IMR-90 (cell line): ENCODE measurements around the gene ADCY9. TPM values are rescaled to one million over a fixed set of nuclear protein-coding genes. Genes with fewer than 3 reads are reported as not detected.
A peak's percentile ranks its signal among the peaks of the same experiment; 100 is the strongest.

Experiments used
- ATAC-seq: fragments of 200-7000 bp; cut with Tn5 transposase; 2 replicates; pipeline ENCODE4 v1.9.1; 2020; ENCODE audit warnings: low read depth, mild to moderate bottlenecking, moderate library complexity
- BruUV-seq: library from RNA; stranded (reverse); fragments of 400-500 nt; replicated peaks from 2 replicates; lab custom pipeline; 2021; lab: Mats Ljungman, UMichigan
- CTCF ChIA-PET: fragments of 300-600 bp; formaldehyde crosslinking; extraction: SDS; loops from one replicate; lab custom pipeline; 2021; ENCODE audit warnings: antibody characterized with exemption; lab: Yijun Ruan, JAX
- POLR2A ChIA-PET: fragments of 300-600 bp; sonication (Branson Sonifier 250); formaldehyde crosslinking; loops from one replicate; lab custom pipeline; 2022; ENCODE audit warnings: antibody characterized with exemption; ENCODE audit not compliant: unreplicated experiment; lab: Charles Lee
- DNase-seq: peaks from one replicate; pipeline ENCODE4 v3.0.0; 2013
- H2AFZ ChIP-seq: replicated peaks from 2 replicates; pipeline ENCODE3; 2013; ENCODE audit warnings: low read length, mild to moderate bottlenecking; ENCODE audit not compliant: poor library complexity
- H2AK5ac ChIP-seq: 2 replicates; pipeline ENCODE4 v1.6.1; 2013; ENCODE audit warnings: low read depth, low read length, inconsistent platforms
- H2AK9ac ChIP-seq: replicated peaks from 2 replicates; pipeline ENCODE3; 2013; ENCODE audit warnings: mild to moderate bottlenecking, low read depth, low read length, moderate library complexity; ENCODE audit not compliant: poor library complexity
- H2BK120ac ChIP-seq: 2 replicates; pipeline ENCODE4 v1.6.1; 2013; ENCODE audit warnings: low read depth, low read length, inconsistent platforms
- H2BK15ac ChIP-seq: 3 replicates; pipeline ENCODE4 v1.6.1; 2013; ENCODE audit warnings: low read depth, low read length, inconsistent platforms
- H2BK20ac ChIP-seq: 2 replicates; pipeline ENCODE4 v1.6.1; 2013; ENCODE audit warnings: low read depth, mild to moderate bottlenecking, inconsistent platforms, low read length, moderate library complexity
- H2BK5ac ChIP-seq: 2 replicates; pipeline ENCODE4 v1.6.1; 2013; ENCODE audit warnings: mild to moderate bottlenecking, low read depth, low read length, inconsistent platforms; ENCODE audit not compliant: poor library complexity, severe bottlenecking
- H3K14ac ChIP-seq: replicated peaks from 2 replicates; pipeline ENCODE4 v1.6.1; 2013; ENCODE audit warnings: low read depth, low read length, inconsistent platforms
- H3K18ac ChIP-seq: 2 replicates; pipeline ENCODE4 v1.6.1; 2013; ENCODE audit warnings: low read depth, low read length, control low read depth
- H3K23ac ChIP-seq: 2 replicates; pipeline ENCODE4 v1.6.1; 2013; ENCODE audit warnings: low read depth, low read length, inconsistent platforms
- H3K27ac ChIP-seq: 2 replicates; pipeline ENCODE4 v1.5.1; 2013; ENCODE audit warnings: mild to moderate bottlenecking, control low read depth, low read length; ENCODE audit not compliant: insufficient read depth
- H3K27me3 ChIP-seq: 2 replicates; pipeline ENCODE4 v1.6.1; 2013; ENCODE audit warnings: low read length; ENCODE audit not compliant: control insufficient read depth, insufficient read depth
- H3K36me3 ChIP-seq: 2 replicates; pipeline ENCODE4 v1.6.1; 2013; ENCODE audit warnings: low read length, mixed read lengths; ENCODE audit not compliant: control insufficient read depth, insufficient read depth
- H3K4ac ChIP-seq: 2 replicates; pipeline ENCODE4 v1.6.1; 2013; ENCODE audit warnings: low read depth, low read length, inconsistent platforms
- H3K4me1 ChIP-seq: 2 replicates; pipeline ENCODE4 v1.6.1; 2013; ENCODE audit warnings: low read length, mixed read lengths; ENCODE audit not compliant: control insufficient read depth, insufficient read depth
- H3K4me2 ChIP-seq: 2 replicates; pipeline ENCODE4 v1.6.1; 2013; ENCODE audit warnings: low read depth, mild to moderate bottlenecking, control low read depth, low read length, moderate library complexity
- H3K4me3 ChIP-seq: 2 replicates; pipeline ENCODE4 v1.5.1; 2013; ENCODE audit warnings: low read depth, mild to moderate bottlenecking, control low read depth, low read length, moderate library complexity; ENCODE audit not compliant: insufficient read depth
- H3K56ac ChIP-seq: 2 replicates; pipeline ENCODE4 v1.6.1; 2013; ENCODE audit warnings: low read length, inconsistent platforms; ENCODE audit not compliant: insufficient read depth; ENCODE audit errors: extremely low read depth
- H3K79me1 ChIP-seq, 2 experiments: 2 replicates each; pipeline ENCODE4 v1.6.1; 2013; ENCODE audit warnings: low read length in 2 of 2, inconsistent platforms in 1 of 2, low read depth in 1 of 2
- H3K9ac ChIP-seq: 2 replicates; pipeline ENCODE4 v1.6.1; 2013; ENCODE audit warnings: low read depth, low read length, control low read depth
- H3K9me1 ChIP-seq: 2 replicates; pipeline ENCODE4 v1.6.1; 2013; ENCODE audit warnings: low read length, inconsistent platforms; ENCODE audit not compliant: insufficient read depth
- H3K9me3 ChIP-seq: 2 replicates; pipeline ENCODE4 v1.6.1; 2013; ENCODE audit warnings: low read length; ENCODE audit not compliant: control insufficient read depth, insufficient read depth
- H4K20me1 ChIP-seq: 2 replicates; pipeline ENCODE4 v1.6.1; 2013; ENCODE audit warnings: low read length, inconsistent platforms; ENCODE audit not compliant: insufficient read depth
- H4K5ac ChIP-seq: 2 replicates; pipeline ENCODE4 v1.6.1; 2013; ENCODE audit warnings: mild to moderate bottlenecking, low read depth, low read length, control low read depth
- H4K8ac ChIP-seq, 2 experiments: 2 replicates each; pipeline ENCODE4 v1.6.1; 2013; ENCODE audit warnings: low read depth in 2 of 2, low read length in 2 of 2, control low read depth in 1 of 2, inconsistent platforms in 1 of 2
- H4K91ac ChIP-seq: 2 replicates; pipeline ENCODE4 v1.6.1; 2013; ENCODE audit warnings: low read depth, low read length, inconsistent platforms; ENCODE audit not compliant: insufficient read depth
- CEBPB ChIP-seq: IDR thresholded peaks from 2 replicates; pipeline ENCODE4 v1.6.1; 2012; ENCODE audit warnings: low read depth, low read length, improper control_type of control experiment
- CHD1 ChIP-seq: IDR thresholded peaks from 2 replicates; pipeline ENCODE4 v1.6.1; 2012; ENCODE audit warnings: low read depth, low read length, improper control_type of control experiment
- FOS ChIP-seq: fragments of 150-350 bp; IDR thresholded peaks from 2 replicates; pipeline ENCODE4 v1.6.1; 2016; ENCODE audit warnings: low read depth, low read length
- MAZ ChIP-seq: IDR thresholded peaks from 2 replicates; pipeline ENCODE4 v1.6.1; 2012; ENCODE audit warnings: low read depth, mild to moderate bottlenecking, low read length, improper control_type of control experiment, moderate library complexity, borderline replicate concordance
- MXI1 ChIP-seq: IDR thresholded peaks from 2 replicates; pipeline ENCODE4 v1.6.1; 2012; ENCODE audit warnings: low read depth, mild to moderate bottlenecking, low read length, moderate library complexity, borderline replicate concordance
- NFE2L2 ChIP-seq: fragments of 150-350 bp; IDR thresholded peaks from 2 replicates; pipeline ENCODE4 v1.6.1; 2016; ENCODE audit warnings: low read depth, mild to moderate bottlenecking, low read length
- POLR2A ChIP-seq: IDR thresholded peaks from 2 replicates; pipeline ENCODE4 v1.6.1; 2012; ENCODE audit warnings: mild to moderate bottlenecking, low read depth, low read length
- RCOR1 ChIP-seq: IDR thresholded peaks from 2 replicates; pipeline ENCODE4 v1.6.1; 2012; ENCODE audit warnings: mild to moderate bottlenecking, low read length, improper control_type of control experiment; ENCODE audit not compliant: insufficient replicate concordance
- RFX5 ChIP-seq: IDR thresholded peaks from 2 replicates; pipeline ENCODE4 v1.8.0; 2012; ENCODE audit warnings: low read depth, mild to moderate bottlenecking, low read length, moderate library complexity
- WGBS, 2 experiments: methylation state at CpG; one replicate each; pipeline versions ENCODE4 v1.1.5 to v1.1.7; 2013; ENCODE audit warnings: missing lambda C conversion rate in 2 of 2; ENCODE audit not compliant: insufficient read length in 1 of 2; ENCODE audit errors: extremely low coverage in 2 of 2; 5-methylcytosine and 5-hydroxymethylcytosine counted together
- dilution Hi-C: fragments of 300-500 bp; cut with HindIII; formaldehyde crosslinking; loops from one replicate; pipeline ENCODE4 v1.14.3; 2018; ENCODE audit warnings: low sequenced_read_pairs; ENCODE audit not compliant: unreplicated experiment
- in situ Hi-C: fragments of 300-500 bp; cut with MboI; formaldehyde crosslinking; loops from 3 replicates; pipeline ENCODE4 v1.14.3; 2019; ENCODE audit warnings: low sequenced_read_pairs, inconsistent platforms, mixed read lengths
- intact Hi-C: fragments of 100-400 bp; cut with micrococcal nuclease; formaldehyde crosslinking; loops from 2 replicates; pipeline ENCODE4 v1.10.0; 2022
- polyA plus RNA-seq, 3 experiments: library from polyadenylated mRNA; depleted of rRNA; stranded (reverse); fragments of >200 nt; gene quantifications; 2 replicates each; pipeline ENCODE4 v1.2.3, GENCODE V29; 2012; ENCODE audit warnings: low replicate concordance in 1 of 3
- total RNA-seq: library from RNA; depleted of rRNA; stranded (reverse); fragments of >200 nt; gene quantifications from 2 replicates; pipeline ENCODE4 v1.2.3, GENCODE V29; 2012
- TF ChIP-seq, protein P1 (sequence below): fragments of 150-350 bp; IDR thresholded peaks from 2 replicates; pipeline ENCODE4 v1.6.1; 2017; ENCODE audit warnings: mild to moderate bottlenecking, antibody characterized with exemption, low read length, low read depth
- TF ChIP-seq, protein P2 (sequence below): conservative IDR thresholded peaks from 2 replicates; pipeline ENCODE4 v1.5.1; 2012; ENCODE audit warnings: mild to moderate bottlenecking, low read depth, low read length, improper control_type of control experiment
- TF ChIP-seq, protein P3 (sequence below): fragments of 150-350 bp; IDR thresholded peaks from 2 replicates; pipeline ENCODE4 v1.6.1; 2016; ENCODE audit warnings: low read depth, mild to moderate bottlenecking, low read length, moderate library complexity, borderline replicate concordance

ADCY9 gene
- total and polyA plus RNA-seq, 2 of the 4 experiments (the other 2 are of a cell fraction): 5.4 to 12.5 TPM

DNA sequence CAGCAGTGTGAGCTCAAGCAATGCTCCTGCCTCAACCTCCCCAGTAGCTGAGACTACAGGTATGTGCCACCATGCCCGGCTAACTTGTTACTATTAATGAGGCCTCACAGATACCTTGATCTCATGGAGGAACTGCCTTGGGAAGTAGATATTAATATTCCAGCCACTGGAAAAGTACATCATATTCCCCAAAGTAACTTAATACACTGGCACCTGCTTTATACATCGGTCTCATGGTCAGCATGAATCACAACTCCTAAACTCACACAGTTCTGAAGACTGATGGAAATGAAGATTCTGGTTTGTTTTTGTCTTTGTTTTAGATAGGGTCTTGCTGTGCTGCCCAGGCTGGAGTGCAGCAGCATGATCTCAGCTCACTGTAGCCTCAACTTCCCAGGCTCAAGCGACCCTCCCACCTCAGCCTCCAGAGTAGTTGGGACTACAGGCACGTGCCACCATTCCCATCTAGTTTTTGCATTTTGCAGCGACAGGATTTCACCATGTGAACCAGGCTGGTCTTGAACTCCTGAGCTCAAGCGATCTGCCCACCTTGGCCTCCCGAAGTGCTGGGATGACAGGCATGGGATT lies 28.2 kb downstream of the ADCY9 start:
- H3K36me3 ChIP-seq: no peaks in the 10 kb centered on the region
- no peak overlapping the region for H2AK9ac ChIP-seq
- no peak overlapping the region; the same call in 1 of the 2 replicates for H3K18ac ChIP-seq
- no peak overlapping the region for H3K4me3 ChIP-seq
- H3K9ac ChIP-seq: no peak overlapping the region
- peak overlapping the region; percentile 35; the same call in 1 of the 2 replicates for H3K4ac ChIP-seq
- ChIA-PET POLR2A (no interaction called here), CTCF (no interaction called here)
- no peak overlapping the region for H3K56ac ChIP-seq
- 0 out of 2 replicates have a peak overlapping the region, but pooled peaks have one; percentile 36 for H3K14ac ChIP-seq
- no peak overlapping the region for H3K27ac ChIP-seq
- TF ChIP-seq RCOR1: no peak
- TF ChIP-seq, protein P1, sequence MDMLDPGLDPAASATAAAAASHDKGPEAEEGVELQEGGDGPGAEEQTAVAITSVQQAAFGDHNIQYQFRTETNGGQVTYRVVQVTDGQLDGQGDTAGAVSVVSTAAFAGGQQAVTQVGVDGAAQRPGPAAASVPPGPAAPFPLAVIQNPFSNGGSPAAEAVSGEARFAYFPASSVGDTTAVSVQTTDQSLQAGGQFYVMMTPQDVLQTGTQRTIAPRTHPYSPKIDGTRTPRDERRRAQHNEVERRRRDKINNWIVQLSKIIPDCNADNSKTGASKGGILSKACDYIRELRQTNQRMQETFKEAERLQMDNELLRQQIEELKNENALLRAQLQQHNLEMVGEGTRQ: no peak
- TF ChIP-seq, protein P2, sequence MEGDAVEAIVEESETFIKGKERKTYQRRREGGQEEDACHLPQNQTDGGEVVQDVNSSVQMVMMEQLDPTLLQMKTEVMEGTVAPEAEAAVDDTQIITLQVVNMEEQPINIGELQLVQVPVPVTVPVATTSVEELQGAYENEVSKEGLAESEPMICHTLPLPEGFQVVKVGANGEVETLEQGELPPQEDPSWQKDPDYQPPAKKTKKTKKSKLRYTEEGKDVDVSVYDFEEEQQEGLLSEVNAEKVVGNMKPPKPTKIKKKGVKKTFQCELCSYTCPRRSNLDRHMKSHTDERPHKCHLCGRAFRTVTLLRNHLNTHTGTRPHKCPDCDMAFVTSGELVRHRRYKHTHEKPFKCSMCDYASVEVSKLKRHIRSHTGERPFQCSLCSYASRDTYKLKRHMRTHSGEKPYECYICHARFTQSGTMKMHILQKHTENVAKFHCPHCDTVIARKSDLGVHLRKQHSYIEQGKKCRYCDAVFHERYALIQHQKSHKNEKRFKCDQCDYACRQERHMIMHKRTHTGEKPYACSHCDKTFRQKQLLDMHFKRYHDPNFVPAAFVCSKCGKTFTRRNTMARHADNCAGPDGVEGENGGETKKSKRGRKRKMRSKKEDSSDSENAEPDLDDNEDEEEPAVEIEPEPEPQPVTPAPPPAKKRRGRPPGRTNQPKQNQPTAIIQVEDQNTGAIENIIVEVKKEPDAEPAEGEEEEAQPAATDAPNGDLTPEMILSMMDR: no peak
- TF ChIP-seq, protein P3, sequence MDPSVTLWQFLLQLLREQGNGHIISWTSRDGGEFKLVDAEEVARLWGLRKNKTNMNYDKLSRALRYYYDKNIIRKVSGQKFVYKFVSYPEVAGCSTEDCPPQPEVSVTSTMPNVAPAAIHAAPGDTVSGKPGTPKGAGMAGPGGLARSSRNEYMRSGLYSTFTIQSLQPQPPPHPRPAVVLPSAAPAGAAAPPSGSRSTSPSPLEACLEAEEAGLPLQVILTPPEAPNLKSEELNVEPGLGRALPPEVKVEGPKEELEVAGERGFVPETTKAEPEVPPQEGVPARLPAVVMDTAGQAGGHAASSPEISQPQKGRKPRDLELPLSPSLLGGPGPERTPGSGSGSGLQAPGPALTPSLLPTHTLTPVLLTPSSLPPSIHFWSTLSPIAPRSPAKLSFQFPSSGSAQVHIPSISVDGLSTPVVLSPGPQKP: no peak
- no peak for TF ChIP-seq POLR2A
- no peak for TF ChIP-seq FOS
- TF ChIP-seq MAZ: no peak
- TF ChIP-seq MXI1: no peak
- no peak for TF ChIP-seq CHD1
- no peak for TF ChIP-seq CEBPB
- TF ChIP-seq NFE2L2: no peak
- no peak for TF ChIP-seq RFX5
- H3K9me3 ChIP-seq: no peaks in the 10 kb centered on the region
- H3K79me1 ChIP-seq: peaks cover 35 to 86% of the 10 kb centered on the region in 2 experiments
- no peak overlapping the region for H3K4me2 ChIP-seq
- no peak overlapping the region for H2BK5ac ChIP-seq
- peak overlapping the region; percentile 33; the same call in 1 of the 2 replicates for H2AK5ac ChIP-seq
- intact Hi-C loops: no loop called here
- peaks cover 14% of the 10 kb centered on the region for H3K9me1 ChIP-seq
- 94% methylated on average over 3 of the region's 7 CpGs; no CpG with 5 or more reads in 1 of the 2 experiments for WGBS, 2 experiments
- H4K20me1 ChIP-seq: peaks cover 33% of the 10 kb centered on the region
- peaks cover 16% of the 10 kb centered on the region for H3K4me1 ChIP-seq
- BruUV-seq: no TSS peak
- no peak overlapping the region for H4K91ac ChIP-seq
- H2AFZ ChIP-seq: no peak overlapping the region
- no peak overlapping the region for H3K23ac ChIP-seq
- H2BK15ac ChIP-seq: no peak overlapping the region
- H2BK20ac ChIP-seq: no peak overlapping the region
- no peak overlapping the region for H4K8ac ChIP-seq
- H4K5ac ChIP-seq: no peak overlapping the region
- no peak overlapping the region for H2BK120ac ChIP-seq
- dilution Hi-C loops: no loop called here
- in situ Hi-C loops: no loop called here
- ATAC-seq: no peak
- no peaks in the 10 kb centered on the region for H3K27me3 ChIP-seq
- DNase-seq: peak; percentile 19
